ENCODE results near the gene MACROD1.

The MACROD1 gene

GRCh38 chr11:64113462-64113780, 52.5 kb downstream of the MACROD1 start:
- no peak for DNase-seq (ENCODE audit: low read depth in 2 of 2)

DNA sequence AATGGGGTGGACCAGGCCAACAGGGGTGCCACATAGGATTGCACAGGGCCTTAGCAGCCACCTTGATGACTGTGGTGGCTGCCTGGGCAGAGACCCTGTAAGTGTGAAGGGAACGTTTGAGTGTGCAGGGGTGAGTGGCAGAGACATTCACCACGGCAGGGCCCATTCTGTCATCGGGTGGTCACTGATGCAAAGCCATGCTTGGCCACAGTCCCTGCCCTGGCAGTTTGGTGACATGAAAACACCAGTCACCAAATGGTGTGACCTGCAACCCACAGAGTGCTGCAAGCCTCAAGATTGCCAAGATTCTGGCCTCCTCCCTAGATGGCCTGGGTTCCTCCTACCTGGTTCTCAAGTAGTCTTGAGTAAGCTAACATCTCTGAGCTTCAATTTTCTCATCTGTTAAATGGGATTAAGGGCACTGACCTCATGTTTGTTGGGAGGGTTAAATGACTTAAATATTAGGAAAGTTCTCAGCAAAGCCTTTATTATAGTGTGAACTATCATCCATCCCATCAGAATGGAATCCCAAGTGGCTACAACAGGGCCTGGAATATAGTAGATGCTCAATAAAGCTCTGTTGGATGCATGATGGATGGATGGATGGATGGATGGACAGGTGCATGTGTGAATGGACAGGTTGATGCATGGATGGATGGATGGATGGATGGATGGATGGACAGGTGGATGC, 53.0 kb downstream of the MACROD1 start:
- no peak for DNase-seq (ENCODE audit: low read depth in 2 of 2)

DNA sequence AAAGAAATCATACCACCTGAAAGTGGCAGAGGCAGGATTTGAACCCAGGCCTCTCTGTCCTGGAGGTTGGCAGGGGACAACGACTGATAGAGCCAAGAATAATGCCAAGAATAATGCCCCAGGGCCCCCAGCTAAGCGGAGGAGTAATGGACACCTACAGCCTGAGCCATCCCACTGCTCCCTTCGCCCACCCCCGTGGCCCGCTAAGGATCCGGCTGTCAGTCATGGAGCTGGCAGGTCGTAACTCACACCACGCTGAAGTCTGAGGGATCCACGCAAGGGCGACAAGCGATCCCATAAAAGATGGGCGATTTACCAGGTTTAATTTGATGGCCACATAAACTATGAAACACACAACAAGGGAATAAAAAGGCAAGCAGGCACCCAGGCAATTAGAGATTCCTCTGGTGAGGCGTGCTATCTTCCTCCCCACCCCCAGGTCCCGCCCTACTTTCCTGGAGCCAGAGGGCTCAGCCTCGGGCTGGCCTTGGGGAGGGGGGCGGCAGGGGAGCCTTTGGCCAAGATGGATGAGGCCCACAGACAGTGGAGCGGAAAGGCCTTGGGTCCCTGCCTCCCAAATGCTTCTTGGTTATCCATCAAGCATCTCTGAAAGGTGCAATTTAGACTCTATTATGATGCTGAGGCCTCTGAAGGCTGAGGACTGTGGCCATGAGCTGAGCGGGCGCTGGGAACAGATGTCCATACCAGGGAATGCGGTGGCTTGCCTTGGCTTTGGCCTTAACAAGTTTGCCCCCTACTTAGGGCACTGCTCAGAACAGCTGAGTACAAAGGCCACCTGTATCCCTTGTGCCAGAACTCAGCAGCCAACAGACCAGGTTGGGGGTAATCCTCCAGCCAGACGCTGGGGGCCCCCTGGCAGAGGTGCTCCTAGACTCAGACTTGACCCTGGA, 55.2 kb downstream of the MACROD1 start:
- DNase-seq (ENCODE audit: low read depth in 2 of 2) = no peak

DNA sequence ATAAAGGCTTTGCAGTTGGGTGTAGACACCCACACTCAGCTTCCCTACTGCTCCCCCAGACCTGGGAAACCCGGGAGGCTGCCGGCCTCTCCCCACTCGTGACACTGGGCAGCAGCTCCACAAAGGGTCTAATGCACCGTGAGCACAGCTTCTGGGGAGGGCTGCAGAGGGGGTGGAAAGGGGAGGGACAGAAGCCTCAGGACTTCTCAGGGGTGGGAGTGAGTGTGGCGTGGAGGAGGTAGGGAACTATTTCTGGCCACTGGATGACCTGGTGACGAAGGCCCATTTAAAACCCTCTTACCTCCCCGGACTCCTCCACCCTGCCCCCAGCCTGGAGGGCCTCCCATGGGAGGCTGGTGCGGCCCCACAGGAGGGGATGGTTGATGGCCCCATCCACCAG, 56.6 kb downstream of the MACROD1 start:
- DNase-seq (ENCODE audit: low read depth in 2 of 2) = no peak

DNA sequence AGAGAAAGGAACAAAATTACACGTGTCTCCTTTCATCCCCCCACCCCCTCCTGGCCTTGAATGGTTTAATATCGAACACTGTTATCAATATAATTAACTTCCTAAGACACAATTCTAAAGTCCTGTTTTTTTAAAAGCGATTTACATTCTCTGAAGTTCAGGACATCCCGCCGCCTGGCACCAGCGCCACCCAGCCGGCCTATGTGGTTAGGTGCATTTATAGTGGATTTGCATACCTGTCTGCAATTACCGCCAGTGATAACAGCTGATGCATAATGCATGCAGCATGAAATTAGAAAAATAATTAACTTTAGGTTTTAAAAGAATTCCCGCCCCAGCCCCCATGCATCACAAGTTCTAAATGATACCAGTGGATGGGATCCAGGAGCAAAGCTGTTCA, 58.6 kb downstream of the MACROD1 start:
- no peak for DNase-seq (ENCODE audit: low read depth in 2 of 2)

DNA sequence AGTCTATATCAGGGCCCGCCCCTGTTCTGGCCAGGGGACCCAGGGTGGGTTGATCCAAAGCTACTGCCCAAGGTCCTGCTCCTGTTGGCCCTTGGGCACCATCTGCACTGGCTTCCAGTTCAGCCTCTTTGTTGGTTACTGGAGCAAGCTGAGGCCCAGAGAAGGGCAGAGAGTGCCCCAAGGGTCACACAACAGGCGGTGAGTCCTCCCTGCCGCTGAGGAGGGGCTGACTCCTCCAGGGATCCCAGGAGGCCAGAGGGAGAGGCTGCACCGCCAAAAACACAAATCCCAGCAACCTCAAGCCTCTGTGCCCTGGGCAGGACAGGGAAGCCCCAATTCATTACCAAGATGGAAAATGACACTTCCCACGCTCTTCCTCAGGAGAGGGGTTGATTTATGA, 61.3 kb downstream of the MACROD1 start:
- DNase-seq (ENCODE audit: low read depth in 2 of 2) = no peak

- DNase-seq (ENCODE audit: low read depth in 2 of 2) = no peak
Measured at GRCh38 chr11:64103277-64103985, 62.5 kb downstream of the MACROD1 start.

DNA sequence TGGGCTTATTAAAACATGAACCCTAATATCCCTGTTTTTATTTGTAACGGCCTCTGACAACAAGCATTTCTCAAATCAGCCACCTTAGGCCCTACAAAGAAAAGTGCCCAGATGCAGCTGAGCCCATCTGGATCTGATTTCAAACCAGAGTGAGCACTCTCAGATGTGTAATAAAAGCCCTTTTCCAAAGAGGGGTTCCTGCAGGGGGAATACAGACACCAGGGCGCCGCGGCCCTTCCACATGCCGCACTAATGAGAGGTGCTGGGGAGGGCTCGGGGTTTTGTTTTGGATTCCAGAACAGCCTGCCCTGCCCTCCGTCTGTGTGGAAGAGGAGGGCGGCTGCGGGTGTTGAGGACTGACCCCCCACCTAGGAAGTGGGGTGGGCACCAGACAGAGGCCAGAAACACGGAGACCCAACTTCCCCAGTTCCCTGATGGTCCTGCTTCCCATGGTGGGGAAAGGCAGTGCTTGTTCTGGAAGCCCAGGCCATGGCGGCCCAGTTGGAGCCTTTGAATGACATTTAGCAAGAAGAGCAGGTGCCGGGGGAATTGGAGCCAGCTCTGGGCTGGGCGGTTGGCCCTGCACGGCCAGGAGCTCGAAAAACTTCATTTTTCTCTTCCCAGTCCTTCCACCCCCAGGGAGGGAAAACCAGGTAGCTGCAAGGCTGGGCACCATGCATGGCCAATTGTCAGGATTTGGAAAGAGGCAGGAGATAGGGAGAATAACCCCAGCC, 63.7 kb downstream of the MACROD1 start:
- DNase-seq (ENCODE audit: low read depth in 2 of 2) = no peak

GRCh38 chr11:64101461-64101860, 64.5 kb downstream of the MACROD1 start:
- no peak for DNase-seq (ENCODE audit: low read depth in 2 of 2)

DNA sequence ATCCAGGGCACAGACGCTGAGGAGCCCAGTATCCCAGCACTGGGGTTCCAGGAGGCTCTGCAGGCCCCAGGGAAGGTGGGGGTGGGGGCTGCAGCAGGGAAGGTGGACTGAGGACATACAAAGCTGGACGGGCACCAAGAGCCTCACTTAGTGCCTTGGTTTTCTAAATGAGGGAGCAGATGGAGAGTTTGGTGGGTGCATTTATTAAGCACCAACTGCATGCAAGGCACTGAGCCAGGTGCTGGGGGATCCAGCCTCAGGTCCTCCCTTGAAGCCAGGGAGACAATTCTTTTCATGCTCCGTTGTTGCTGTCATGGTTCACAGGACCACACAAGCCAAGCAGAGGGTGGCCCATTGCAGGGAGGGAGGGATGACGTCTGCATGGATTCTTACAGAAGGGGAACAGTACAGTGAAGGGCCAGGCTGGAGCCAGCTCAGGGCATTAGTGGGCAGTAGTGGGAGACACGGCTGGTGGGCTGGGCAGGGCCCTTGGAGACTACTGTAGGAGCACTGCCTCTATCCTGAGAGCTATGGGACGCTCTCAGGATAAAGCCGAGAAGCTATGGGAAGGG, 65.0 kb downstream of the MACROD1 start:
- no peak for DNase-seq (ENCODE audit: low read depth in 2 of 2)

- no peak for DNase-seq (ENCODE audit: low read depth in 2 of 2)
Measured at GRCh38 chr11:64100360-64100759, 65.6 kb downstream of the MACROD1 start.

DNA sequence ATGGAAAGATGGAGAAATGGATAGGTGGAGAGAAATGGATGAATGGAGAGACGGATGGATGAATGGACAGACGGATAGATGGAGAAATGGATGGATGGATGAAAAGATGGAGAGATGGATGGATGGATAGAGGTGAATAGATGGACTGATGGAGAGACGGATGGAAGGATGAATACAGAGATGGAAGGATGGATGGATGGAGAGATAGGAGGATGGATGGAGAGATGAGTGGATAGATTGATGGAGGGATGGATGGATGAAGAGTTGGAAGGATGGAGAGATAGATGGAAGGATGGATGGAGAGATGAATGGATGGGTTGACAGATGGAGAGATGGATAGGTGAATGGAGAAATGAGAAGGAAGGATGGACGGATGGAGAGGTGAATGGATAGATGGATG, 66.5 kb downstream of the MACROD1 start:
- no peak for DNase-seq (ENCODE audit: low read depth in 2 of 2)

GRCh38 chr11:64098318-64098831, 67.5 kb downstream of the MACROD1 start:
- no peak for DNase-seq (ENCODE audit: low read depth in 2 of 2)

GRCh38 chr11:64097468-64098317, 68.2 kb downstream of the MACROD1 start:
- no peak for DNase-seq (ENCODE audit: low read depth in 2 of 2)

DNA sequence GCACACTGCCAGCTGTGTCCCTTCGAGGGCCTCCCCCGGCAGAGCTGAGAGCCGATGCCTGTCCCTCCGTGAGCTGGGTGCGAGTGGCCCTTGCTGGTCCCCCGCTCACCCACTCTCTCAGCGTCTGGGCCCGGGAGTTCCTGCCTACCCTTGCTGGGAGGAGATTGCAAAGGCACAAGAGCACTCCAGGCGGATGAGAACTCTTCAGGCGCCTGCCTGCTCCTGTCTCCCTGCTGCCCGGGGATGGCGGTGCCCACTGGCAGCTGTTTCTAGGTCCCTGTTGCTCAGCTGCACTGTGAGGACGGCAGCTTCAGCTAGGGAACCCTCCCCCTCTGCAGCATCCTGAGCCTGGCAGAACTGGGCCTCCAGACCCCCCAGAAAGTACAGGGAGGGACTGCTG, 69.1 kb downstream of the MACROD1 start:
- DNase-seq (ENCODE audit: low read depth in 2 of 2) = no peak

DNA sequence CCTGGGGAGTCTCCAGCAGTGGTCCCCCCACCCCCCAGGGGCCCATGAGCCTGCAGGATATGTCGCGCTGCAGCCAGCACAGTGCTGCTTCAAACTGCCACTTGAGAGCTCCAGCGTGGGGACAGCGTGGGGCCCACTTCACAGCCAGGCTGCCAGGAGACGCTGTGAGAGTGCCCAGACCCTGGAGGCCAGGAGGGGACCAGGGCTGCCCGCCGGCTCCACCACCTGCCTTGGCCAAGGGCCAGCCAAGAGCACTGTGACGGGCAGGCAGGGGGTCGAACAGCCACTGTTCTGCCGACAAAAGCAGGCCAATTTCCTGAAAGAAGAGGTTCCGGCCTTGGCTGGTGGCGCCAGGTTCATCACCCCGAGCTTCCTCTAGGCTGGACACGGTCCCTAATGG, 70.0 kb downstream of the MACROD1 start:
- DNase-seq (ENCODE audit: low read depth in 2 of 2) = no peak

DNA sequence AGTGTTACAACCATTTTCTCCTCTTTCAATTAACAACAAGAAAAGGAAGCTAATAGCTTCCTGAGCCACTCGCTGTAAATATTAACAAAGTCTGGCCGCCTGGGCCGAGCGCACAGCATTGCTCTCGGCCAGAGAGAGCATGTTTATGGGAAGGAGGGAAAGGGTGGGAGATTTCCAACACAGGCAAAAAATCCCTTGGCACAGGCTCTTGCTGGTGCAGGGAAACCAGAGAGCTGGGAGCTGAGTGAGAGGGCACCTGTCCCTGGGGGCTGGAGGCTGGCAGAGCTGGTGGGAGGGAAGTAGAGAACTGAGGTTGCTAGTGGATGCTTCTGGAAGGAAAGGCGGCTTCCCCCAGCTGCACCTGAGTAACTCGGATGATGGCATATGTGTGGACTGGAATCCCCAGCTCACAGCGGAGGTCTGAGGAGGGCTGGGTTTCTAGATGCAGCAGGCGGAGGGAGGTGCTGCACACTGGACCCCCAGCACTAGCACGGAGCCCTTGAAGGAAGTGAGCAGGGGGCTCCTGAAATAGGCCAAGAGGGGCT, 70.6 kb downstream of the MACROD1 start:
- no peak for DNase-seq (ENCODE audit: low read depth in 2 of 2)

- no peak for DNase-seq (ENCODE audit: low read depth in 2 of 2)
Measured at GRCh38 chr11:64094463-64095260, 71.3 kb downstream of the MACROD1 start.

Data from stimulated activated CD4-positive, alpha-beta T cell treated with anti-CD3 and anti-CD28 coated beads, Interleukin-15, amount 100 ng/mL, for 48 hours (primary cell).